Activated CD4-positive, alpha-beta T cell treated with anti-CD3 and anti-CD28 coated beads, Interleukin-2, Interleukin-6, amounts not matched to agents 100 ng/mL and 50 ng/mL, durations not matched to agents 16 hours and 8 hours (primary cell): ENCODE measurements around the gene PKMYT1.
A peak's percentile ranks its signal among the peaks of the same experiment; 100 is the strongest.

Source experiments
- DNase-seq: peaks from one replicate; pipeline ENCODE4 v3.0.0-alpha.2; 2020

Gene PKMYT1

DNA sequence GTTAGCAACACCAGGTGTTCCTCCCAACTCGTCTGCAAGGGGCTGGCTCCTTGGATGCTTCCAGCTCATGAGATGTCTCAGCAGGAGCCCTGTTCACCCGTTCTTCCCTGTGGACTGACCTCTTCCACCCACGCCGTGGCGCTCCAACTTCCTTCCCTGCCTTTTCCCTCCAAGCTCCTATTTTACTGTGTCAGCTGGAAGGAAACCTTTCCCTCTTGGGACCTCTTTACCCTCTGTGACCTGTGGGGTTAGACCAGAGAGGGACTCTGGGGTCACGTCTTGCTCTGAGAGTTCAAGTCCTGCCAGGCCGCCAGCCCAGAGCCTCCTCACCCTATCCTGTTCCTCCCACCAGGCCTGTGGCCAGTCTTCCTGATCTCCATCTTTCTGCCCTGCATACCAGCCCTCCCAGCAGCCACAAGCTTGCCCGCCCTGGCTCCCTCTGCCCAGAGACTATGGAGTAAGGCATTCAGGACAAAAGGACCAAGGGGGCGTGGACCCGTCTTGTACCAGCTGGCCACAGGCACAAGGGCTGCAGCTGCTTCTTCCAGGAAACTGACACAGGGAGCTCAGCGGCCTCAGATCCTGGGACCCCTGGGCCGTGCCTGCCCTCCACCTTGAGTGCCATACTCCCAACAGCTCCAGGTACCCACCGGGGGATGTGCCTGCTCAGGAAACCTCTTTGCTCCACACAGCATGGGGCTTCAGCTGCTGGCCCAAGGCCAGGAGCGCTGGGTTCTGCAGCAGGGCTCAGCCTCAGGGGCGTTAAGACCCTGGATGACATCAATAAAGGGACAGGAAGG lies 8.1 kb downstream of the PKMYT1 start:
- no peak for DNase-seq

DNA sequence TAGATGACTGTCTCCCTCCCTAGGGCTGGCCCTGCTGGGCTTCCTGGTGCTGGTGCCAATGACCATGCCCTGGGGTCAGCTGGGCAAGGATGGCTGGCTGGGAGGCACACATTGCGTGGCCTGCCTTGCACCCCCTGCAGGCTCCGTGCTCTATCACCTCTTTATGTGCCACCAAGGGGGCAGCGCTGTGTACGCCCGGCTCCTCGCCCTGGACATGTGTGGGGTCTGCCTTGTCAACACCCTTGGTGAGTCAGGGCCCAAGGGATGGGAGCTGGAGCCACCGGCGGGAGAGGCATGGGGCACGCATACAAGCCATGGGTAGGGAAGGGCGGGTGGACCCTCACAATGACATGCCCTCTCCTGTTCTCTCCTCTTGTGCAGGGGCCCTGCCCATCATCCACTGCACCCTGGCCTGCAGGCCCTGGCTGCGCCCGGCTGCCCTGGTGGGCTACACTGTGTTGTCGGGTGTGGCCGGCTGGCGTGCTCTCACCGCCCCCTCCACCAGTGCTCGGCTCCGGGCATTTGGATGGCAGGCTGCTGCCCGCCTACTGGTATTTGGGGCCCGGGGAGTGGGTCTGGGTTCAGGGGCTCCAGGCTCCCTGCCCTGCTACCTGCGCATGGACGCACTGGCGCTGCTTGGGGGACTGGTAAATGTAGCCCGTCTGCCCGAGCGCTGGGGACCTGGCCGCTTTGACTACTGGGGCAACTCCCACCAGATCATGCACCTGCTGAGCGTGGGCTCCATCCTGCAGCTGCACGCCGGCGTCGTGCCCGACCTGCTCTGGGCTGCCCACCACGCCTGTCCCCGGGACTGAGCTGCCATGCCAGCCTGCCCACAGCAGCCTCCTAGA lies 8.9 kb downstream of the PKMYT1 start:
- no peak for DNase-seq

DNA sequence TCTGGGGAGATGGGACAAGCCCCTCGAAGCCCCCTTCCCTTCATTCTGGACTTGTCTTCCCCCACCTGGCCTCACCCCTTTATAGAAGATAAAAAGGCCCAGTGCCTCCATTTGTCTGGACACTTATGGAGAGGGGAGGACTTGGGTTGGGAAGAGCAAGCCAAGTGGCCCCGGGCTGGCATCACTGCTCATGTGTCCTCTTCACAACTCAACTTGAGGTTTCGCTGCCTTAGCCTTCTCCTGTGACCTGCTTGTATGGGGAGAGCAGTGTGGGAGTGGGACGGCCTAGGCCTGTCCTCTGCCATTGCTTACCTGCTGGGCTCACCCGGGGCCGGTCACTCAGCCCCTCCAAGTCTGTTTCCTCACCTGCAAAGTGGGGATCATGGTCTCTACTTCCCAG lies 9.7 kb downstream of the PKMYT1 start:
- DNase-seq, result no peak

DNA sequence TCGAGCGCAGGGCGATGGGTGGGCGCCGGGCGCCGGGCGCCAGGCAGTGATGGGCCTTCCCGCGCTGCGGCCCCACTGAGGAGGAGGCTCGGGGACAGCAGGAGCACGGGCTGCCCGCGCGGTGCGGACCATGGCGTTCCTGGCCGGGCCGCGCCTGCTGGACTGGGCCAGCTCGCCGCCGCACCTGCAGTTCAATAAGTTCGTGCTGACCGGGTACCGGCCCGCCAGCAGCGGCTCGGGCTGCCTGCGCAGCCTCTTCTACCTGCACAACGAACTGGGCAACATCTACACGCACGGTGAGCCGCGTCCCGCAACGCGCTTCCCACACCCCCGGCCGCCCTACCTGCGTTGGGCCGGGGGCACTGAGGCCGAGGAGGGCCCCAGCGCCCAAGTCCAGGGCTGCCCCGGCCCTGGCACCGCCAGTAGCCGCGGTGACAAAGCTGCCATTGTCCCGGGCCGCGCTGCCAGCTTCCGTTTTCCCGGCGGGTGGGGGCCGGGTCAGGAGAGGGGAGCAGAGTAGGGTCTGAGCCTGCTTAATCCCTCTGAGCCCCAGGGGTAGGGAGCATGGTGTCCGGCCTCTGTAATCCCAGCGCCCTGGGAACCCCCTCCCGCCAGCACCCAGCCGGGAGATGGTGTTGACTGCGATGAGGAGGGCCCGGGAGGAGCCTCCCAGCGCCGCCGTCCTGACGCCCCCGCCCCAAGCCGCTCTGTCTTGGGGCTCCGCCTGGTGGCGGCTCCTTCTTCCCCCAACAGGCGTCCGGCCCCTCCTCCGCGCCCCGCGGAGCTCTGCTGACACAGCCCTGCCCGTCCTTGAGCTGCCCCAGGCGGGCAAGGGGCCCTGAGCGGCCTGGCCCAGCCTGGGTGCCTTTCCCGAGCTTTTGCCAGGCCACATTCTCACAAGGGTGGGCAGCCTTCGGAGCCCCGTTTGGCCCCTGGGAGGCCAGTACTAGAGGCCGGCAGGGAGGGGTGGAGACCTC lies 10.4 kb downstream of the PKMYT1 start:
- DNase-seq, result peak; percentile 92

DNA sequence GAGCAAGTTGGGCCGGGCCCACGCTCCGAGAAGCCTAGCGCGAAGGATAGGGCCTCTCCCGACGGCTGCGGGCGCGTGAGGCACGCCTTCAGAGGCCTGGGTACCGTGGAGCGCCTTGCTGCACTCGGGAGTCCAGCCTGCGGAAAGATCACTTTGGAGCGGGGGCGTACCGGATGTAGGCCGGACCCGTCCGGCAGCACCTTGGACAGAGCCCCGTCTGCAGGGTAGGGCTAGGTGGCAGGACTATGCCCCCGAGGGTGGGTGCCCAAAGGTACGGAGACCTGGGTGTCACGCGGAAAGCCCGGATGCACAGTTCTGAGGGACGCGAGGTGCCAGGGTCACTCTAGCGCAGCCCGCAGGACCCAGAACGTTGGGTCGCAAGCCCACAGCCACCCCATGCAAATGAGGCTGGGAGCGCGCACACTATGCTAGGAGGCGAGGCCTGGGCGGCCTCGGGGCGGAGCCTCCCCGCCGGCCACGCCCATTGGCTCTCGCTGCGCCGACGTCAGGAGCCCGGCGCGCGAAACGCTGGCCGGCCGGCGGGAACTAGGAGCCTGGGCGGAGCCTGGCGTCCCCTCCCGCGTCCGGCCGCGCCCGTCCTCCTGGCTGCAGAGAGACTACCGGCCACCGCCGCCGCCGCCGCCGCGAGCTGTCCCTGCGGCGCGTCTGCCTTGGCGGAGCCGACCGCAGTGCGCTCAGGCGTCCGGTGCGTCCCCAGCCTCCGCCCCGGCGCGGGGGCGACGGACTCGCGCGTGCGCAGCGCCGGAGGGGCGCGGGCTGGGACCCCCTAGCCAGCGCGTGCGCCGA lies 11.3 kb downstream of the PKMYT1 start, which contains the start of gene PAQR4:
PAQR4 (plus strand) TSS at position 611 of the 807 bp plus-strand sequence. CDS start 327 bp downstream, outside the sequence.
- DNase-seq, result peak; percentile 93

DNA sequence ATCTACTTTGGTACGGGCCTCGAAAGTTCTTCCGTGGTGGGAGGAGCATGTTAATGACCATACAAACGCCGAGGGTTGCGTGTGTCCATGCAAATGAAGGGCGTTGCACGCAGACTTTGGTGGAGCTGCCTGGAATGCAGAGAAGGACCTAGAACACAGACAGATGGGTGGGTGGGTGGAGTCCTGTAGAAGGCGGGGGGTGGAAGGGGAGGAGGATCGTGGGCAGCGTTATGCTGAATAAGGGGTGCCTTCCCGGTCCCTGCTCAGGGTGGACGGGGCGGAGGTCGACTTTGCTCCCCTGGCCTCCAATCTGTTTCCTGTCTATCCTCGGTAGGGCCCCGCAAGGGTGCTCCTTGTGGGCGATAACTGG lies 11.9 kb downstream of the PKMYT1 start:
- no peak for DNase-seq

DNA sequence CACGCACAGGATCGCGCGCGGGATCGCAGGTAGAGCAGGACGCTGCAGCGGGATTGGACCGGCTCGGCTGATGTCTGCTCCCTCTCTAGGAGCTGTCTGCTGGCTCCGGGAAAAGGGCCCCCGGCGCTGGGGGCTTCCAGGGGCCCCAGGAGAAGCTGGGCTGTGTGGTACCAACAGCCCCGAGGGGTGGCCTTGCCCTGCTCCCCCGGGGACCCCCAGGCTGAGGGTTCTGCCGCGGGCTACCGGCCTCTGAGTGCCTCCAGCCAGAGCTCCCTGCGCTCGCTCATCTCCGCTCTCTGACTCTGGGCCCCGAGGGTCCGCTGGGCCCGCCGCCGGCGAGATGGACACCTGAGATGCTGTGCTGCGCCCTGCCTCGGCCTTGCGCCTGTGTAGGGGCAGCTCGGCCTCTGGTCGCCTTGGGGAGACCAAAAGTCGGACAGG lies 12.5 kb downstream of the PKMYT1 start:
- DNase-seq, result no peak

DNA sequence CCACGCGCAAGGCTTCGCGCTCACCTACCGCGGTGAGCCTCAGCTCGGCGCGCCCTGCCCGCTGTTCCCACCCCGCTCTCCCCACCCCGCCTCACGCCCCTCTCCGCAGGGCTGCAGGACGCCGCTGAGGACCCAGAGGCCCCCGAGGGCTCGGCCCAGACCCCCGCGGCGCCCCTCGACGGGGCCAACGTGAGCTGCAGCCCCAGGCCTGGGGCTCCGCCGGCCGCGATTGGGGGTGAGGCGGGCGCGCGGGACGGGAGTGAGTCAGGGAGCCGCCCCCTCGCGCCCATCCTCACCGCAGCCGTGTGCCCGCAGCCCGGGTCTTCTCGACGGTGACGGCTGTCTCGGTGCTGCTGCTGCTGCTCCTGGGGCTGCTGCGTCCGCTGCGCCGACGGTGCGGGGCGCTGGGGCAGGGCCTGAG lies 13.0 kb downstream of the PKMYT1 start:
- no peak for DNase-seq

DNA sequence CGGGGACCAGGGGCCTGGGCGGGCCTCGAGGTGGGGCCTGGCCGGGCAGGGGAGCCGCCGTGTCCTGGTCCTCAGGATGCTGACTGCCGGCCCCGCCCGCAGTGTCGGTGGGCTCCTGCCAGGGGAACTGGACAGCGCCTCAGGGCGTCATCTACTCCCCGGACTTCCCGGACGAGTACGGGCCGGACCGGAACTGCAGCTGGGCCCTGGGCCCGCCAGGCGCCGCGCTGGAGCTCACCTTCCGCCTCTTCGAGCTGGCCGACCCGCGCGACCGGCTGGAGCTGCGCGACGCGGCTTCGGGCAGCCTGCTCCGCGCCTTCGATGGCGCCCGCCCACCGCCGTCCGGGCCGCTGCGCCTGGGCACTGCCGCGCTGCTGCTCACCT lies 13.4 kb downstream of the PKMYT1 start:
- DNase-seq, result no peak

DNA sequence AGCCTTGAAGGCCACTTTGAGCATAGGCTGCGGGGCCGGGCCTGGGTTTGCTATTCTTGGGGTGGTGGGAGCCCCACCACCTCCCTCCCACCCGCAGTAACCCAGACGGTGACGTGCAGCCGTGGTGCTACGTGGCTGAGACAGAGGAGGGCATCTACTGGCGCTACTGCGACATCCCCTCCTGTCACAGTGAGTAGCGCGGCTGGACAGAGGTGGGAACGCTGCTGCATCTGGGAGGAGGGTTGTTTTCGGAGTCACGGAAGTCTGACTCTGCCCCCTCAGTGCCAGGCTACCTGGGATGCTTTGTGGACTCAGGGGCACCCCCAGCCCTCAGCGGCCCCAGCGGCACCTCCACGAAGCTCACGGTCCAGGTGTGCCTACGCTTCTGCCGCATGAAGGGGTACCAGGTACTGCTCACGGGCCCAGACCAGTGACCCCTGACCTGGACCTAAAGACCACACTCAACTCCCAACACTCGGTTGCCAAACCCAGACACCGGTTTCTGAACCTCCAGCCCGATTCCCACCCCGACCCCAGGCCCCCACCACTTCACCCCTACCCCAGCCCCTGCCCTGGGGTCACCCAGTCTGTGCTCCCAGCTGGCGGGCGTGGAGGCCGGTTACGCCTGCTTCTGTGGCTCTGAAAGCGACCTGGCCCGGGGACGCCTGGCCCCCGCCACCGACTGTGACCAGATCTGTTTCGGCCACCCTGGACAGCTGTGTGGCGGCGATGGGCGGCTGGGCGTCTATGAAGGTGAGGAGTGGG lies 14.0 kb downstream of the PKMYT1 start:
- DNase-seq, result no peak

DNA sequence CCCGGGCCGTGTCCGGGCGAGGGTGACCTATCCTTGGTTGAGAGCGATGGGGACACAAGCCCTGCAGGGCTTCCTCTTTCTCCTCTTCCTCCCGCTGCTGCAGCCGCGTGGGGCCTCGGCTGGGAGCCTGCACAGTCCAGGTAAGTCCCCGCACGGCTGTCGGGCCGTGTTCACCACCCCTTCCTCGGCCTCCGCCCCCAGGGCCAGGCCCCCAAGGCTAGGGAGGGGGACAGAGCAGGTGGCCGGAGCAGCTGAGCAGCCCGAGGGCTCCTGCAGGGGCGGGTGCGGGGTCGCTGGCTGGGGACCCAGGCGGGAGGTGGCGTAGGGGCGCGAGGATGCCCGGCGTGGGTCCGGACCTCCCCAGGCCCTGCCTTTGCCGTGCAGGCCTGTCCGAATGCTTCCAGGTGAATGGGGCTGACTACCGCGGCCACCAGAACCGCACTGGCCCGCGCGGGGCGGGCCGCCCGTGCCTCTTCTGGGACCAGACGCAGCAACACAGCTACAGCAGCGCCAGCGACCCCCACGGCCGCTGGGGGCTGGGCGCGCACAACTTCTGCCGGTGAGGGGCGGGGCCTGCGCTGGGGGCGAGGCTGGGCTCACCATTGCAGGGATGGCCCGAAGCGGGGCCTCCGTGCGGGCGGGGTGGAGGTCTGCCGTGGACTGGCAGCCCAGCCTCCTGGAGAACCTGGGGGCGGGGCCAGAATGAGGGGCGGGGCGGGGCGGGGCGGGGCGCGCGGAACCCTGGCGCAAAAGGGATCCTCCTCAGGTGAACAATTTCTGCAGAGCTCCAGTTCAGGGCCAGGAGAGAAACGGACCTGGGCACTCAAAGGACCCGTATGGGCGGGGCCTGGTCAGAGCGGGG lies 15.5 kb downstream of the PKMYT1 start:
- peak; percentile 77 for DNase-seq

DNA sequence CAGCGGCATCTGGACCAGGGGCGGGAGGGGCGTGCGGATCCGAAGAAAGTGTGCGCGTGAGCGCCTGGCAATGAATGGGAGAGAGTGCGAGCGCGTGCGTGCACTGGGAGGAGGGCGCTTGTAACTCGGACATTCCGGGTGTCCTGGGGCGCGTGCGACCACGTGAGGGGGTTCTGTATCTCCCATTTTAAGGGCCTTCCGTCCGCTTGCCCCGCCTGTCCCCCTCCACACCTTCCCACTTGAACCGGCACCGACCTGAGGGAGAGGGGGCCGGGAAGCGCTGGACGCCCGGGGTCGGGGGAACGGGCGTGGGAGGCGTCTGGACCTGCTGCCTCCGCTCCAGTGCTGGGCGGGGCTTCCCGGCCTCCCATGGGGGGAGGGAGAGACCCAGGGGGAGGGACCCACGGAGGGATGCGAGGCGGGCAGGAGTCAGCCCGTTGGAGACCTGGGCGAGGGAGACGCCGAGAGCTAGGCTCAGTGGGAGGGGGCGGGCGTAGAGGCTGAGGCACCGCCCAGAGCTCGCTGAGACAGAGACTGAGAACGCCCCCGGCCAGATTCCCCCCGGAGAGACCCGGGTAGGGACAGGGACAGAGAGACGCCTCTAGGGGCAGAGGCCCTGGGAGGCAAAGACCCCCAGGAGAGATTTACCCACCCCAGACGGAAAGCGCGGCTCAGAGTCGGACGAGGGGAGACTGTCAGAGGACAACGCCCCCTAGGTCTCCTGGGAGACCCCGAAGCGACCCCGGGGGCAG lies 16.3 kb downstream of the PKMYT1 start, which contains the start of gene KREMEN2:
KREMEN2 (plus strand) TSS at position 553 of the 752 bp plus-strand sequence. CDS start 246 bp downstream, outside the sequence.
- peak; percentile 38 for DNase-seq

DNA sequence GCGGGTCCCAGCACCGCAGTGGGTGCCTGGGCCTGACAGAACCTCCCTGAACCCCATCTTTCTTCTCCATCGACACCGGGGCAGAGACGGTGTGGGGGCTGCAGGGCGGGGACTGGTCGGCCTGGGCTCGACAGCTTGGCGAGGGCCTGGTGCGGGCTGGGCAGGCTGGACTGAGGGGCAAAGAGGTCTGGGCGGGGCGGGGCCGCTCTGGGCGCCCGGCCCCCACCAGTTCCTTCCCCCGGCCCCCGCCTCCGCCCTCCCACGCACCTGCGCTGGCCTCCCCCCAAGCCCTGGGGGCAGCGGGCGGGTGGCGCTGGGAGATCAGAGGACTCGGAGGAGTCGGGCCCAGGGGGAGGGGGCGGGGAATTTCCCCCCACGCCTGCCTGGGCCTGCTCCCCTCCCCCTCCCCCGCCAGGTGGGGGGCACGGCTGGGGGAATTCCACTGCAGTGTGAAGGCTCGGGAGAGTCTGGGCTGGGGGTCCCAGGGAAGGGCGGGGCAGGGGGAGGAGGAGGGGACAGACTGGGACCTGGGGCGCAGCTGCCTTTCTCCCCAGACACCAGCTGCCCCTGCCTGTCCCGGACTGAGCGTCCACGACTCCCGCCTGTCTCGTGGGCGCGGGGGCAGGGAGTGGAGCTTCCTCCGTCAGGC lies 17.0 kb downstream of the PKMYT1 start:
- no peak for DNase-seq

DNA sequence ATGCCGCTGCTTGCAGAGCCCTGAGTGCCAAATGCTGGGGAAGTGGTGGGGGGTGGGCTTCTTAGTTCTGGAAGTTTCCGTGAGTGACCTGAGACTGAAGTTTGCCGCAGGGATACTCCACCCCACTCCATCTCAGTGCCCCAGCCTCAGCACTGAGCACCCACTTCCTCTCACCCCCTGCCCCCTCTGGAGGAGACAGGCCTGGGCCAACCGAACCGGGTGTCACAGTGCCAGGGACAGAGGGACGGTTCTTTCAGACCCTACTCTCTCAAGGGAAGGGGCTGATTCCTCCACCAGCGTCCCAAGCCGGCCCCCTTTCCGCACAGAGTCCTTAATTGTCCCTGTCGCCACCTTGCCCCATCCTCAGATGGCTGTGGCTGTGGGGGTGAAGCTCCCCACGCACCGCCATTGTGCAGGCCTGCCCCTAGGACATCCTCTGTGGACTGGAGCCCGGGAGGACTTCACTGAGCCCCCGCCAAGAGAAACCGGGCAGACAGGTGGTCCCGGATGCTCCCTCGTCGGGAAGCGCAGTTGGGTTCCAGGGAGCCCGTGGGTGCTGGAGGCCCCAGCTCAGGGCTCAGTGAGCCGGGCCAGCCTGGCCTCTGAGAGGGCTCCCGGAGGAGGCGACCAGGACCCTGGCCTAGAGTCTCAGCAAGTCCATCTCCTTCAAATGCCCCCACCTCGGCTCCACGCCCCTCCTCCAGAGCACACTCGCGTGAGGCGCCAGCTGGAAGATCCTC lies 17.7 kb downstream of the PKMYT1 start:
- DNase-seq, result no peak

DNA sequence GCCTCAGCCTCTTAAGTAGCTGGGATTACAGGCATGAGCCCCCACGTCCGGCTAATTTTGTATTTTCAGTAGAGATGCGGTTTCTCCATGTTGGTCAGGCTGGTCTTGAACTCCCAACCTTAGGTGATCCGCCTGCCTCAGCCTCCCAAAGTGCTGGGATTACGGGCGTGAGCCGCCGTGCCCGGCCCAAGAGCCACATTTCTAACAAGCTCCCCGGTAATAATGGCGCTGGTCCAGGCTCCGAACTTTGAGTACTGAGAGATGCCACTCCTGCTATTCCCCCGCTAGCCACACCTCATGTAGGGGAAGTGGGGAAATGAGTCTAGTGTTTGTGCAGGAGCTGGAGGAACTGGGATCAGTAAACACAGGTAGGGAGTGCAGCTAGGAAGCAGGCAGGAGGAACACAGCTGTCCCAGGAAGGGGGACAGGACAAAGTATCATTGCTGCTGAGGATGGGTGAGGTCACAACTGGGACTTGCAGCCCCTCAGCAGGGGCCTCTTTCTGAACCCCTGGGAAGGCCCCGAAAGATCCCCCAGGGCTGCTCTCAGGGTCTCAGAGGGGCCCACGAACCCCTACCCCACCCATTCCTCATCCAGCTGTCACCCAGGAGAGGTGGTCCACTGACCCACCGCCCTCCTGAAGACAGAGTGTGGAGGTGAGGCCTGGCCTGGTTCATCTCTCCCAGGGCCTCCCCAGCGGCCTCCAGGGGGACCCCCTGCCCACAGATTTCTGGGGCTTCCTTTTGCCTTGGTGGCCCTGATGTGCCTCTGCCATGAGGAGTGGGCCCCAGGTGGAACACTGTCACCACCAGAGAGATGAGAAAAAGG lies 19.8 kb downstream of the PKMYT1 start:
- DNase-seq, result no peak

DNA sequence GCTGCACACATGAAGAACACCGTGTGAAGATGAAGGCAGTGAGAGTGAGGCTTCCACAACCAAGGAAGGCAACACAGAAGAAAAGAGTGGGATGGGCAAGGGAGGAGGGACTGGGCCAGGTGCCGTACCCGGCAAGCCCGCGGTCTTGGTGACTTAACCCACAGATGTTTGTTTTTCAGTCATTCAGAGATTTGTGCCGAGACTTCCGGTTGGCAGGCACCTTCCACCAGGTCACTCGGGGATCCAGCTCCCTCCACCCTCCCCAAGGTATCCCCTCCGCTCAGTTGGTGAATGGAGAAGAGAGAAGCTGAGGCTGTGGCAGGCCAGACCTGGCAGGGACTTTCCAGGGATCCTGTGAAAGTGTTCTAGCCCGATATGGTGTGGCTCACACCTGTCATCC lies 21.0 kb downstream of the PKMYT1 start:
- DNase-seq, result no peak

DNA sequence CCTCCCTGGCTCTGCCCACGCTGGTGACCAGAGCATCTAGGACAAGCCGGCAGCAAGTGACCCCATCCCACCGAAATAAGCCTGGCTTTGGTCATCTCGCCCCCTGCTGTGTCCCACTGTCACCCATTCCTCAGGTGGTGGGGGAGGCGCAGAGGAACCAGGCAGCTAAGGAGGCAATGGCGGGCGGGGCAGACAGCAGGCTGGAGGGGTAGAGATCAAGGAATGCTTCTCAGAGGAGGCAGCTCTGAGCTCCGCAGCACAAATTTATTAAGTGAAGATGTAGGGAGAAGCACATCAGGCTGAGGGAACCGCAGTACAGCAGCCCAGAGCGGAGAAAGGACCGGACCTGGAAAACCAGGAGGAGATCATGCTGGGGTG lies 23.7 kb downstream of the PKMYT1 start:
- DNase-seq, result no peak
